Lower leg skin (tissue), 4 donors: Measurements from ENCODE around the gene ZSWIM6. TPM values are rescaled to one million over a fixed set of nuclear protein-coding genes. Genes with fewer than 3 reads are reported as not detected.

Experiments
- DNase-seq, 2 donors: peaks; one replicate each; pipeline ENCODE4 v3.0.0-alpha.2; 2019; ENCODE audit warnings: low spot score in 2 of 2
- H3K4me3 ChIP-seq: fragments of 200-600 bp; sonication (generic); 2 replicates; pipeline ENCODE4 v1.5.1; 2017; ENCODE audit warnings: mild to moderate bottlenecking, low read depth; ENCODE audit not compliant: poor library complexity, severe bottlenecking
- CTCF ChIP-seq, 3 donors: fragments of 450-650 bp; IDR thresholded peaks; one replicate each; pipeline ENCODE4 v1.5.1; 2016; ENCODE audit warnings: antibody characterized with exemption in 3 of 3, mild to moderate bottlenecking in 3 of 3, moderate library complexity in 2 of 3
- POLR2A ChIP-seq, 2 donors: fragments of 450-650 bp; IDR thresholded peaks; one replicate each; pipeline ENCODE4 v1.6.1; 2016 to 2017; ENCODE audit warnings: antibody characterized with exemption in 2 of 2, mild to moderate bottlenecking in 1 of 2, moderate library complexity in 1 of 2
- WGBS, 2 donors: methylation state at CpG; one replicate each; pipeline ENCODE4 v1.1.5; 2018; 5-methylcytosine and 5-hydroxymethylcytosine counted together
- intact Hi-C: fragments of 100-400 bp; cut with DNase I; formaldehyde crosslinking; loops from one replicate; pipeline ENCODE4 v1.15.0; 2023; ENCODE audit warnings: low total_unique reads
- total RNA-seq, 4 donors: library from RNA; depleted of rRNA; stranded (reverse); fragments of >200 nt; gene quantifications; one replicate each; pipeline ENCODE4 v1.1.0, GENCODE V29; 2016

Gene ZSWIM6
- total RNA-seq, 4 donors from 2014 or later: 7.1 to 8.7 (median 8.1) TPM

- no peak for DNase-seq
- no peak for TF ChIP-seq POLR2A (IDR thresholded peaks at IDR 0.05)
- TF ChIP-seq CTCF (IDR thresholded peaks at IDR 0.05): no peak
- H3K4me3 ChIP-seq: no peak overlapping the region
- intact Hi-C loops: no loop called here
- WGBS, 2 donors: 58 to 62% methylated on average over 6 of the region's 6 CpGs
Observed at GRCh38 chr5:61344187-61344944, 12.3 kb downstream of the ZSWIM6 start.

GRCh38 chr5:61346511-61346910 is 14.5 kb downstream of the ZSWIM6 start:
- intact Hi-C loops: no loop called here
- WGBS, 2 donors: 77 to 80% methylated on average over 2 of the region's 2 CpGs
- TF ChIP-seq CTCF (IDR thresholded peaks at IDR 0.05): no peak
- TF ChIP-seq POLR2A (IDR thresholded peaks at IDR 0.05): no peak

GRCh38 chr5:61347080-61347479 is 15.0 kb downstream of the ZSWIM6 start:
- H3K4me3 ChIP-seq: no peak overlapping the region
- intact Hi-C loops: no loop called here
- no peak for DNase-seq
- 69 to 81% methylated on average over 3 of the region's 3 CpGs for WGBS, 2 donors
- TF ChIP-seq CTCF (IDR thresholded peaks at IDR 0.05) (no peak), POLR2A (IDR thresholded peaks at IDR 0.05) (no peak)

More at GRCh38 chr5:61346511-61346910, 14.5 kb downstream of the ZSWIM6 start:
- DNase-seq: no peak
- H3K4me3 ChIP-seq: no peak overlapping the region

GRCh38 chr5:61348447-61348846 is 16.4 kb downstream of the ZSWIM6 start:
- no peak for DNase-seq
- no peak overlapping the region for H3K4me3 ChIP-seq
- TF ChIP-seq CTCF (IDR thresholded peaks at IDR 0.05): no peak
- no peak for TF ChIP-seq POLR2A (IDR thresholded peaks at IDR 0.05)
- WGBS, 2 donors: 45 to 53% methylated on average over 2 of the region's 2 CpGs
- intact Hi-C loops: no loop called here

- no peak for DNase-seq
- intact Hi-C loops: no loop called here
- TF ChIP-seq POLR2A (IDR thresholded peaks at IDR 0.05): no peak
- no peak for TF ChIP-seq CTCF (IDR thresholded peaks at IDR 0.05)
- H3K4me3 ChIP-seq: no peak overlapping the region
Observed at GRCh38 chr5:61349935-61350334, 17.9 kb downstream of the ZSWIM6 start.

- WGBS, 2 donors: 80 to 88% methylated on average over 4 of the region's 4 CpGs
Observed at GRCh38 chr5:61350535-61350934, 18.5 kb downstream of the ZSWIM6 start.

More at GRCh38 chr5:61350535-61350934, 18.5 kb downstream of the ZSWIM6 start:
- TF ChIP-seq POLR2A (IDR thresholded peaks at IDR 0.05) (no peak), CTCF (IDR thresholded peaks at IDR 0.05) (no peak)
- no peak for DNase-seq
- intact Hi-C loops: no loop called here
- H3K4me3 ChIP-seq: no peak overlapping the region
